ENCODE data around the gene PRICKLE1.

PRICKLE1 gene

GRCh38 chr12:42448841-42449240 lies 140.7 kb downstream of the PRICKLE1 start:
- no peak for DNase-seq (ENCODE audit: low read depth)

- no peak for DNase-seq (ENCODE audit: low read depth)
Observed at GRCh38 chr12:42447371-42447786, 142.2 kb downstream of the PRICKLE1 start.

GRCh38 chr12:42446761-42447160 lies 142.8 kb downstream of the PRICKLE1 start:
- no peak for DNase-seq (ENCODE audit: low read depth)

- no peak for DNase-seq (ENCODE audit: low read depth)
Observed at GRCh38 chr12:42445891-42446290, 143.7 kb downstream of the PRICKLE1 start.

GRCh38 chr12:42444192-42444943 lies 145.2 kb downstream of the PRICKLE1 start:
- no peak for DNase-seq (ENCODE audit: low read depth)

- no peak for DNase-seq (ENCODE audit: low read depth)
Observed at GRCh38 chr12:42442888-42443287, 146.7 kb downstream of the PRICKLE1 start.

GRCh38 chr12:42442311-42442759 lies 147.2 kb downstream of the PRICKLE1 start:
- DNase-seq (ENCODE audit: low read depth), result no peak

GRCh38 chr12:42440608-42441007 lies 148.9 kb downstream of the PRICKLE1 start:
- no peak for DNase-seq (ENCODE audit: low read depth)

- no peak for DNase-seq (ENCODE audit: low read depth)
Observed at GRCh38 chr12:42432517-42433140, 156.9 kb downstream of the PRICKLE1 start.

GRCh38 chr12:42428850-42429249 lies 160.7 kb downstream of the PRICKLE1 start:
- no peak for DNase-seq (ENCODE audit: low read depth)

GRCh38 chr12:42426746-42427145 lies 162.8 kb downstream of the PRICKLE1 start:
- DNase-seq (ENCODE audit: low read depth), result no peak

GRCh38 chr12:42422785-42423184 lies 166.8 kb downstream of the PRICKLE1 start:
- DNase-seq (ENCODE audit: low read depth), result no peak

- no peak for DNase-seq (ENCODE audit: low read depth)
Observed at GRCh38 chr12:42421844-42422779, 167.4 kb downstream of the PRICKLE1 start.

- DNase-seq (ENCODE audit: low read depth), result no peak
Observed at GRCh38 chr12:42420395-42420794, 169.2 kb downstream of the PRICKLE1 start.

- DNase-seq (ENCODE audit: low read depth), result no peak
Observed at GRCh38 chr12:42410340-42410739, 179.2 kb downstream of the PRICKLE1 start.

- no peak for DNase-seq (ENCODE audit: low read depth)
Observed at GRCh38 chr12:42409471-42409870, 180.1 kb downstream of the PRICKLE1 start.

- no peak for DNase-seq (ENCODE audit: low read depth)
Observed at GRCh38 chr12:42407306-42407705, 182.2 kb downstream of the PRICKLE1 start.

Measured in stimulated activated CD8-positive, alpha-beta memory T cell treated with anti-CD3 and anti-CD28 coated beads, Interleukin-15, amount 100 ng/mL, for 1 hour (primary cell).